GM23338 (cell line): ENCODE data around the gene XIRP2.

Experiments used
- EZH2 ChIP-seq: fragments of 200-600 bp; sonication (generic); IDR thresholded peaks from one replicate; pipeline ENCODE4 v1.8.0; 2017; ENCODE audit warnings: antibody characterized with exemption, mild to moderate bottlenecking, low read depth; ENCODE audit not compliant: unreplicated experiment
- EZH2phosphoT487 ChIP-seq: fragments of 200-600 bp; sonication (generic); IDR thresholded peaks from one replicate; pipeline ENCODE4 v1.8.1; 2018; ENCODE audit warnings: antibody characterized with exemption; ENCODE audit not compliant: unreplicated experiment
- JUNB ChIP-seq: IDR thresholded peaks from one replicate; pipeline ENCODE4 v1.6.1; 2016; ENCODE audit warnings: antibody characterized with exemption; ENCODE audit not compliant: unreplicated experiment
- NANOG ChIP-seq: IDR thresholded peaks from 2 replicates; pipeline ENCODE4 v1.6.1; 2016; ENCODE audit warnings: antibody characterized with exemption, borderline replicate concordance
- POLR2AphosphoS5 ChIP-seq: IDR thresholded peaks from 2 replicates; pipeline ENCODE4 v1.6.1; 2016; ENCODE audit warnings: antibody characterized with exemption, low read depth
- REST ChIP-seq: IDR thresholded peaks from one replicate; pipeline ENCODE4 v1.6.1; 2018; ENCODE audit warnings: antibody characterized with exemption; ENCODE audit not compliant: unreplicated experiment
- STAT1 ChIP-seq: IDR thresholded peaks from one replicate; pipeline ENCODE4 v1.6.1; 2016; ENCODE audit warnings: antibody characterized with exemption; ENCODE audit not compliant: unreplicated experiment
- ZNF331 ChIP-seq: fragments of 250-450 bp; sonication (Bioruptor Pico); IDR thresholded peaks from 2 replicates; pipeline ENCODE4 v1.5.0; 2020; ENCODE audit warnings: low read depth, mild to moderate bottlenecking, moderate library complexity
- ZNF462 ChIP-seq: fragments of 250-450 bp; sonication (Bioruptor Pico); IDR thresholded peaks from 2 replicates; pipeline ENCODE4 v1.5.0; 2020; ENCODE audit warnings: mild to moderate bottlenecking, moderate library complexity
- TF ChIP-seq, protein P1 (sequence below), 2 experiments: fragments of 200-600 bp in 1 of 2; sonication (generic) in 1 of 2; conservative IDR thresholded peaks; 2 replicates each; pipeline versions ENCODE4 v1.5.1 to v1.6.1; 2016 to 2017; ENCODE audit warnings: antibody characterized with exemption in 2 of 2, low read depth in 2 of 2, mild to moderate bottlenecking in 2 of 2, moderate library complexity in 1 of 2
- TF ChIP-seq, protein P2 (sequence below): IDR thresholded peaks from 2 replicates; pipeline ENCODE4 v1.6.1; 2016; ENCODE audit warnings: antibody characterized with exemption

DNA sequence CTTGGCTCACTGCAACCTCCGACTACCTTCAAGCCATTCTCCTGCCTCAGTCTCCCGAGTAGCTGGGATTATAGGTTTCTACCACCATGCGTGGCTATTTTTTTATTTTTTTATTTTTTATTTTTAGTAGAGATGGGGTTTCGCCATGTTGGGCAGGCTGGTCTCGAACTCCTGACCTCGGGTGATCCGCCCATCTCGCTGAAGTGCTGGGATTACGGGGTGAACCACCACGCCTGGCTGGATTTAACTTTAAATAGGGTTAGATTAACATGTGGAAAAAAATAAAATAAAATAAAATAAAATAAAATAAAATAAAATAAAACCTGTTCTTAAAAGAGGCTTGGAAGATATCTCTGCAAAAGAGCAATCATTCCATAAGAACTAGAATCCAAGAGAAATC, 170.9 kb downstream of the XIRP2 start:
- TF ChIP-seq ZNF462 (CRISPR knock-in tag) (no peak), POLR2AphosphoS5 (no peak), EZH2phosphoT487 (no peak), EZH2 (no peak), STAT1 (no peak), ZNF331 (no peak), REST (no peak), JUNB (no peak), NANOG (no peak)
- TF ChIP-seq, protein P1, sequence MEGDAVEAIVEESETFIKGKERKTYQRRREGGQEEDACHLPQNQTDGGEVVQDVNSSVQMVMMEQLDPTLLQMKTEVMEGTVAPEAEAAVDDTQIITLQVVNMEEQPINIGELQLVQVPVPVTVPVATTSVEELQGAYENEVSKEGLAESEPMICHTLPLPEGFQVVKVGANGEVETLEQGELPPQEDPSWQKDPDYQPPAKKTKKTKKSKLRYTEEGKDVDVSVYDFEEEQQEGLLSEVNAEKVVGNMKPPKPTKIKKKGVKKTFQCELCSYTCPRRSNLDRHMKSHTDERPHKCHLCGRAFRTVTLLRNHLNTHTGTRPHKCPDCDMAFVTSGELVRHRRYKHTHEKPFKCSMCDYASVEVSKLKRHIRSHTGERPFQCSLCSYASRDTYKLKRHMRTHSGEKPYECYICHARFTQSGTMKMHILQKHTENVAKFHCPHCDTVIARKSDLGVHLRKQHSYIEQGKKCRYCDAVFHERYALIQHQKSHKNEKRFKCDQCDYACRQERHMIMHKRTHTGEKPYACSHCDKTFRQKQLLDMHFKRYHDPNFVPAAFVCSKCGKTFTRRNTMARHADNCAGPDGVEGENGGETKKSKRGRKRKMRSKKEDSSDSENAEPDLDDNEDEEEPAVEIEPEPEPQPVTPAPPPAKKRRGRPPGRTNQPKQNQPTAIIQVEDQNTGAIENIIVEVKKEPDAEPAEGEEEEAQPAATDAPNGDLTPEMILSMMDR (conservative IDR thresholded peaks at IDR 0.05; ENCODE audit: low read depth in 2 of 2): no peak
- TF ChIP-seq, protein P2, sequence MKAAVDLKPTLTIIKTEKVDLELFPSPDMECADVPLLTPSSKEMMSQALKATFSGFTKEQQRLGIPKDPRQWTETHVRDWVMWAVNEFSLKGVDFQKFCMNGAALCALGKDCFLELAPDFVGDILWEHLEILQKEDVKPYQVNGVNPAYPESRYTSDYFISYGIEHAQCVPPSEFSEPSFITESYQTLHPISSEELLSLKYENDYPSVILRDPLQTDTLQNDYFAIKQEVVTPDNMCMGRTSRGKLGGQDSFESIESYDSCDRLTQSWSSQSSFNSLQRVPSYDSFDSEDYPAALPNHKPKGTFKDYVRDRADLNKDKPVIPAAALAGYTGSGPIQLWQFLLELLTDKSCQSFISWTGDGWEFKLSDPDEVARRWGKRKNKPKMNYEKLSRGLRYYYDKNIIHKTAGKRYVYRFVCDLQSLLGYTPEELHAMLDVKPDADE: no peak
